NCI-H510A (cell line): Measurements from ENCODE around the gene SH3RF3.
"Not testable (repeated sequence)": the region's sequence is repeated elsewhere in the genome, so short reads cannot be mapped to it uniquely, and the experiment has no call there.

Source experiments
- DNase-seq: peaks from one replicate; lab custom pipeline; 2025; lab: John Stamatoyannopoulos, UW

The SH3RF3 gene

DNA sequence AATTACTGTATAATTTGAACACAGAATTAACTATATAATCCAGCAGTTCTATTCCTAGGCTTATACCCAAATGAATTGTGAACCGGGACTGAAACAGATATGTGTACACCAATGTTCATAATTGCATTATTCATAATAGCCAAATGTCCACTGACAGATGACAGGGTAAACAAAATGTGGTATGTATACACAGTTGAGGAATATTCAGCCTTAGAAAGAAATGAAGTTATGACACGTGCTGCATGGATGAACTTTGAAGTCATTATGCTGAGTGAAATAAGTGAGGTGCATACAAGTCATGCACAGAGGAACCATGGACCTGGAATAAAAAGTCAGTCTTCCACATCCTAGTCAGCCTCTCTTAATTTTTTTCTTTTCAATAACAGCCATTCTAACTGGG is 91.9 kb downstream of the SH3RF3 start:
- DNase-seq: no peak

DNA sequence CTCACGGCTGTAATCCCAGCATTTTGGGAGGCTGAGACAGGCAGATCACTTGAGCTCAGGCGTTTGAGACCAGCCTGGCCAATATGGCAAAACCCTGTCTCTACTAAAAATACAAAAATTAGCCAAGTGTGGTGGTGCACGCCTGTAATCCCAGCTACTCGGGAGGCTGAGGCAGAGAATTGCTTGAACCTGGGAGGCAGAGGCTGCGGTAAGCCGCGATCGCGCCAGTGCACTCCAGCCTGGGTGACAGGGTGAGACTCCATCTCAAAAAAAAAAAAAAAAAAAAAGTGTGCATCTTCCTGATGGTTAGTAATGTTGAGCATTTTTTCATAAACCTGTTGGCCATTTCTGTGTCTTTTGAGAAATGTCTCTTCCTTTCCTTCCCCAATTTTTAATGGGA is 92.3 kb downstream of the SH3RF3 start:
- not testable (repeated sequence) for DNase-seq

DNA sequence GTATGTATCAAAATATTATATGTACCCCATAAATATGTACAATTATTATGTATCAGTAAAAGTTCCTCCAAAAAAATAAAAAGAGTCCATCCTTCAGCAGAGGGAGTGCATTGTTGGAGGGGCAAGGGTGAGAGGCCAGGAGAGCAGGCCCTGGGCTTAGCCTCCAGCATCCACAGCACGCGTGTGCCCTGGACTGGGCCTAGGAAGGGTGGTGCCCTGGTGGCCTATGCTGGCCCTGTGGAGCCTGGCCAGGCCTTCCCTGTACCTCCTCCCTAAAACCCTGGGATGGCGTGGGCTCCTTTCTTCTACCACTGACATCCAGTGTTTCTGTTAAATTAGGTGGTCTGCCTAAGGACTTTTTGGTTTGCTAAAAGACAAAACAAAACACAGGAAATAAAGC is 93.4 kb downstream of the SH3RF3 start:
- DNase-seq: no peak

DNA sequence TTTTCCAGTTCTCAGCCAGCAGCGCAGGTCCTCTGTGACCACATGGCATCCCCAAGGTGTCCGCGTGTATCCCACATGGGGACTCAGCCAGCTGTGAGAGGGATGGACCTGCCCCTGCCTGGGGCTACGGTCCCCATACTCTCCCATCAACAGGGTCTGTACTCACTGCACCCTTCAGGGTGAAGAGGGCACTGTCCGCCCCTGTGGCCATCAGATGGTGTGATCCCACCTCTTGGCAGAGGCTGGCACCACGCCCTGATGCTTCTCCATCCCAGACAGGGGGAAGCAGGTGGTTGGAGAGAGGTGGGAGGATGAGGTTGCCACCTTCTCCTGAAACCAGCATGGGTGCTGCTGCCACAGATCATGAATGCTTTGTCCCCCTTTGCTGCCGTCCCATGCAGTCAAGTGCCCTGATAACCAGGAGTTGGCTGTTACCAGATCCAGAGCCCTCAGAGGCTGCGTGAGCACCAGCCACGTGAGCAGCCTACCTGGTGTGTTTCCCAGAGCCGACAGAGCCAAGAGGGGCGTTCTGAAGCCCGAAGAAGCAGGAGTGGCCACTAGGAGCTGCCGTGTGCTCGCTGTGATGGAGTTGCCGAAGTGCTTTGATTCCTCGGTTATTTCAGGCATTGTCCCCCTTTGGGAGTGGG is 93.9 kb downstream of the SH3RF3 start:
- no peak for DNase-seq

DNA sequence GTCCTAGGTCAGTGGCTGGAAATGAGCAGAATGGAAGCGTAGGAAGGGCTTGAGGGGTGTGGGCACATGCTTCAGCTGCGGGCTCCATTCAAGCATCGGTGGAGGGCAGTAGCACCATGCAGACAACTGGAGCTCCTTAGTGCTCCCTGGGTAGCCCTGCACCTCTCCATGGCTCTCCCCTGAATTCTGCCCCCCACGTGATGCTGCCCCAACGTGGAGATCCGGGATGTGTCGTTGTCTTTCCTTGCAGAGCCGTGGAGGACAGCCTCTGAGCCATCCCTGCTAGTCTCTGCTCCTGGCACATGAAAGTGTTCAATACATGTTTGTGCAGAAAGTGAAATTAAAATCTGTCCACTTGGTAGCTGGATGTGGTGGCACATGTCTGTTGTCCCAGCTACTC is 94.5 kb downstream of the SH3RF3 start:
- no peak for DNase-seq

DNA sequence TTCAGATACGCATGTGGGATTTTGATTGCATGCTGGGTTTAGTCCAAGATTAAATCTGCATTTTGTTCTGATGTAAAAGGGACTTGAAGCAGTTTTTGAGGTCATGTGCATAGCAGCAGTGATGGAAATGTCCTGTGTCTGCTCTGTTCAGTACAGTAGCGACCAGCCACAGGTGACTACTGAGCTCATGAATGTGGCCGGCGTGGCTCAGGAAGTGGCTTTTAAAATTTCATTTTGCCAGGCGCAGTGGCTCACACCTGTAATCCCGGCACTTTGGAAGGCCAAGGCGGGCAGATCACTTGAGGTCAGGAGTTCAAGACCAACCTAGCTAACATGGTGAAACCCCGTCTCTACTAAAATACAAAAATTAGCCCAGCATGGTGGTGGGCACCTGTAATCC is 95.3 kb downstream of the SH3RF3 start:
- DNase-seq: not testable (repeated sequence)

DNA sequence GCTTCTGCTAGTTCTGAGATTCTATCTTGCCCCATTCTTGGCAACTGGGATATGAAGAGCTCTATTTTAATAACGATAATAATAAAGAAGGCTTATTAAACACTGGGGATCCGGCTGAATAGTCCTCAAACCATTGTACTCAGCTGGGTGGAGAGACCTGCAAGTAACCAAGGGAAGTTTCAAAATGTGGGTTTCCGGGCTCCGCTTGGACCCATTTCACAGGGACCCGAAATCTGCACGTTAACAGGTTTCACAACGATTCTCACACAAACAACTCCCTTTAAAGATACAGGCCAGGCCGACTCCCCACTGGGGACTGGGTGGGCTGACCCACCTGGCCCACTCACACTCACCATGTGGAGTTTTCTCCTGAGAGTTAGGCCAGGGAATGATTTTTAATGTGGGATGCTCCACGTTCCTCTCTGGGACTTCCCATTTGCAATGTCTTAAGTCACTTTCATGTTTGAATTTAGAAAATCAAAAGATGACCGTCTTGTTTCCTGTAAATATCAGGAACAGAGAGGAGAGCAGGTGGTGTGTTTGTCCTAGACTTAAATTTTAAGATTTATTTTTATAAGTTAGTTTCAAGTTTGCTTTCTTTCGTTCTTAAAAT is 96.3 kb downstream of the SH3RF3 start:
- no peak for DNase-seq

DNA sequence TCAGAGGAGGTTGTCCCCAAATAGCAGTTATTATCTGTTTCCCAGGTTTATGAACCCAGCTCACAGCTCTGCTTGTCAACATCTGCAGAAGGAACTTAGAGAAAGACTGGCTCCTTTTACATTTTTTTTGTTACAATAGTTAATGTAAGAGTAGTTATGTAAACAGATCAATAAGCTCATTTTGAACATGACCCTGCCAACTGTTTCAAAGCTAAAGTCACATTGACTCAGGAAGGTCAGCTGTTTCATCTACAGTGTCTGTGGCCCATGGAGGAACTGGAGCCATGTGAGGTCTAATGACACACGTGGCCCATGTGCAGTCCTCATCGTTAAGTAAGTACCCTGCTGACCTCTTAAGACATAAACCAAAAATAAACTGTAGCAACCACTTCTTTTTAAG is 97.1 kb downstream of the SH3RF3 start:
- DNase-seq: no peak

DNA sequence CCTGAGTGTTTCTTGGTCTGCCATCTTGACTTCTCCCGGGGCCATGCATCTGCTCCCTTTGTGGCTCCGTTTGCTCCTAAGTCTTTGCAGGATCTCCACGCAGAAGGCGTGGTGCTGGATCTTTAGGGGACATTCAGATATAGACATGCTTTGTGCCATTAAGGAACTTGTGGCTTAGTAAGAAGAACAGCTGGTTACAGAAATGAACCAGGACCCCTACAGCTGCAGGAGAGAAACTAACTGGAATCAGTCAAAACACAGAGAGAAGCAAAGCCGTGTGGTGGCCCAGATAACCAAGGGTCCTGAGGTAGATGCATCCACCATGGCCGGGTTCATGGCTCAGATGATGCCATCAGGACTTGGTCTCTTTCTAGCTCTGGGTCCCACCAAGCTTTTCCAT is 97.6 kb downstream of the SH3RF3 start:
- DNase-seq: no peak

DNA sequence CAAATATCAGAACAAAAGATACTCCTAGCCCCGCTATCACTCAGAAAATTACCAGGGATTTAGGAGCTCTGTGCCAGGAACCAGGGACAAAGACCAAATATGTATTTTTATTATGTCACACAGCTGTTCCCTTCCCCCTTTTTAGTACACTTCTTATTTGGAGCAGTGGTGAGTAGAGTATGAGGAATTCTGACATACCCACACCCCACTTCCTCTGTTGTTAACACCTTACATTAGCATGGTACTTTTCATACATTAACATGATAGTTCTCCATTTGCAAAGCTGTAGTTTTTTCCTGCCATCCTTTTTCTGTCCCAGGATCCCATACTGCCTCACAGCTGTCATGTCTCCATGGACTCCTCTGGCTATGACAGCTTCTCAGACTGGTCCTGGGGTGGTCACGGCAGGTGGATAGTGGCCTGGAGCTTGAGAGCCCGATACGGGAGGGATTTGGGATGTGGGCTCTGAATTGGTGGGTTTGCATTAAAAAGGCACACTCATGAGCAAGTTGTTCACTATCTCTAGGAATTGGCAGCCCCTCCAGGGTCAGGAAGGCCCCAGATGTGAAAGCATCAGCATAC is 100.2 kb downstream of the SH3RF3 start:
- DNase-seq: no peak

DNA sequence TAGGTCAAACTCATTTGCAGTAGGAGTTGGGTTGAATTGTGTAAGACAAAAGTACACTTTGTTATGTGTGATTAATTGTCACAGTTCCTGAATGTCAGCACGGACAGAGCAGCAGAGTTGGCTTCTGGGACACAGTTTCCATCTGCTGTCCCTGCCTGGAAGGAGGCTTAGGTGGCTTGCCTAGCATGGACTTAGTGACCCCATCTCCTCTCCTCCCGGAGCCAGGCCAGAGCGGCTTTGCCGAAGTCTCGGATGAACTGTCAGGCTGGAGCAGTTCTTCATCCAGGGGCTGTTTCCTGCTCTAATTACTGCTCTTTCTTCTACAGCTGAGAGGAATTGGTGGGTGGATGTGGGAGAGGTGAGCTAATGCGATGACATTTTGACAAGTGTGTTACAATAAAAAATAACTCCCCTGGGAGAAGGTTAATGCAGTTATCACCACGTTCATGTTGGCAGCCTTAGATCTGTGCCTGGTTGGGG is 102.0 kb downstream of the SH3RF3 start:
- DNase-seq: no peak

DNA sequence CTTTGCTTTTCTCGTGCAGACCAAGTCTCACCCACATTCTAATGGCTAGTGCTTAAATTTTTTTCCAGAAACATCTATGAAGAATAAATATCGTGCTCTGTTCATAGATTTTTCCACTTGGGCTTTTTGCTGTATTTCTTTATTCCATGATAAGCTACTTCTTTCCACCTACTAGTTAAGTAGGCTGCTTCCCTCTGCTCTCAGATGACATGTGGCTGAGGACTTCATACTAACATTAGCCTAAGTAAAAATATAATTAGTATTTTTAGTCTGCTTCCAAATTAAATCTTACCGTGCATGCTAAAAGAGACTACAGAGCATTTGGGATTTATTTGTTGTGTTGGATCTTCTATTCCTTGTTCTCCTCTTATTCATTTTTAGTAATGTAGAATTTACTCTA is 102.4 kb downstream of the SH3RF3 start:
- DNase-seq: no peak

DNA sequence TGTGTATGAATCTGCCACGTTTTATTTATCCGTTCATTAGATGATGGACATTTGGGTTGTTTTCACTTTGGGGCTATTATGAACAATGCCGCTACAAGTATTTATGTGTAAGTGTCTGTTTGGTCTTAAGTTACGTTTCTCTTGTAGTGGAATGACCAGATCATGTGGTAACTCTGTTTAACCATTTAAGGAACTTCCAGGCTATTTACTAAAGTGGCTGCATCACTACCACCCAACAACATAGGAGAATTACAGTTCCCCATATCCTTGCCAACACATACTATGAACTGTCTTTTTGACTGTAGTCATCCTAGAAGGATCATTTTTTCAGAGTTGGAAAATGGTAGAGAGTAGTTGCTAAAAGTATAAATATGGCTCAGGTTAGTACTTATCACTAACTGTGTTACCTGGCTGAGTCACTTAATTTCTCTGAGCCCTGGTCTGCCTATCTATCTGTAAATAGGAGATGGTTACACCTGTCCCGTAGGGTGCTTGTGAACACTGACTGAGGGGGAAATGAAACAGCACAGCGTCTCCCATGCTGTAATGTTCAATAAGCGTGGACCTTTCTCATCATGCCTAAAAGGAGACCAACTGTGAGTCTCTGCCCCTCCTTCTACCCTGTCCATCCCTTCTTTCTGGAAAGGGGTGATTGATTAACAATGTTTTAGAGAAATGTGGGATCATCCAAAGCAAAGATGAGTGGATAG is 103.1 kb downstream of the SH3RF3 start:
- DNase-seq: no peak

DNA sequence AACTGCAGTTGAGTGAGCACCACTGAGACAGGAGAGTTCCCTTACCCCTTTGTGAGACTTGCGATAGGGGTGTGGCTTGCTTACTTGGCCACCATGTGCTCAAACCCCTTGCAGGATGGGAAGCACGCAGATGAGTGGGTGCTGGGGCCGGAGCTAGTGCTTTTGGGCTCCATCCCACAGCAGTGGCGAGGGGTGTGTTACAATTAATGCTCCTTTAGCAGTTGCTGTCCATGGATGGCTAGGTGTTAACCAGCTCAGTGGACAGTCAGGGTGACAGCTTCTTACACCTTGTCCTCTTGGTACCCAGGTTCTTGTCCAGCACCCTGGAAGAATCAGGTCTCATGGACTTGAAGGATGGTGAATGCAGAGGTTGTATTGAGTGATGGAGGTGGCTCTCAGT is 103.9 kb downstream of the SH3RF3 start:
- no peak for DNase-seq

DNA sequence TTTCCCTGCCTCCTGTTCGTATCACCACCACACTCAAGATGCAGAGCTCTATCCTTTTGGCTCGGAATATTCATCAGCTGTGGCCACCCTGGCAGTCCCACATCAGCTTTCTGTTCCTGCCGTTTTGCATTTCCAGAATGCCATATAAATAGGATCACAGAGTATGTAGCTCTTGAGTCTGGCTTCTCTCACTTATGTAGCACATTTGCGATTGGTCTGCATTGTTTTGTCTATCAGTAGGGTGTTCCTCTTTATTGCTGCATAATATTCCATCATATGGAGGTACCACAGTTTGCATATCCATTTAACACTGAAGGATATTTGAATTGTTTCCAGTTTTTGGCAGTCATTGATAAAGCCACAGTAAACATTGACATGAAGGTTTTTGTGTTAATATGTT is 104.6 kb downstream of the SH3RF3 start:
- no peak for DNase-seq

DNA sequence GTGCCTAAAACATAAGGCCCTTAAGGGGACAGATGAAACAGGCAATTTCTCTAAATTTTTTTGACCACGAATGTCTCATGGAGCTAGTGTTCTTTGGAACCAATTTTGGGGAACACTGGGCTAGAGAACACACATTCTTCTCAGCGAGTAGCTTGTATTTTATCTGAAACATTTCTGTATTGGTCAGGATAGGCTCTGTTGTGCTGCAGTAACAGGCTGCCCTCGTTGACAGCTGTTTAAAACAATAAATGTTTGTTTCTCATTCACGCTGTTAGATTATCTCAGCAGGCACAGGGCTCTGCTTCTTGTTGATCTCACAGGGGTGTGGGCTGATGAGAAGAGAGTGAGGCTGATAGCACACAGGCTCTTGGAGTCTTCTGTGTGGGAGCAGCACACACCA is 105.3 kb downstream of the SH3RF3 start:
- DNase-seq: no peak

DNA sequence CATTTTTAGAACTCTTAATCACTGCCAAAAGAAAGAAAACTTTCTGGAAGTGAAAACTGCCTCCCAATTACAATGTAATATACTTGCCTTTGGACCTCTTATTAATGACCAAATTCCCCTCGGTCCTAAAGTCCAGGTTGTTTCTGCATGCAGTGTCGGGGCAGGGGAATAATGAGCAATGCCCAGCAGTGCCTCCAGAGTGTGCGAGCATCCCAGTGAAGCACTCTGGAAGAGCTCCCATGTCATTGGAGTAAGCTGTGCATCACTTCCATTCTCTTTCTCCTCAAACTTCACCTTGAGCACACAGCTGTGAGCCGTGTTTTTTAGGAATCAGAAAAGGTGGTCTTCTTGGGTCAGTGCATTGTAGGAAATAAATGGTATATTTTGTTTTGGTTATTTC is 107.1 kb downstream of the SH3RF3 start:
- DNase-seq: no peak

DNA sequence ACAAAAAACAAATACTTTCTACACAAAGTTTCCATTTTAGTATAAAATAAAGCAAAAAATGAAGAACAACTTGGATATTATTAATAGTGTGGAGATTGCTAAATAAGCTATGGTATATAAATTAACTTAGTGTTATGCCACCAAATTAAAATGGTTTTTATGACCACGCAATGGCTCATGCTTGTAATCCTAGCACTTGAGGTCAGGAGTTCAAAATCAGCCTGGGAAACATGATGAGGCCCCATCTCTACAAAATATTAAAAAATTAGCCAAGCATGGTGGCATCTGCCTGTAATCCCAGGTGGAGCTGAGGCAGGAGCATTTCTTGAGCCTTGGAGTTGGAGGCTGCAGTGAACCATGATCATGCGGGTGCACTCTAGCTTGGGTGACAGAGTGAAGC is 108.8 kb downstream of the SH3RF3 start:
- DNase-seq: no peak

DNA sequence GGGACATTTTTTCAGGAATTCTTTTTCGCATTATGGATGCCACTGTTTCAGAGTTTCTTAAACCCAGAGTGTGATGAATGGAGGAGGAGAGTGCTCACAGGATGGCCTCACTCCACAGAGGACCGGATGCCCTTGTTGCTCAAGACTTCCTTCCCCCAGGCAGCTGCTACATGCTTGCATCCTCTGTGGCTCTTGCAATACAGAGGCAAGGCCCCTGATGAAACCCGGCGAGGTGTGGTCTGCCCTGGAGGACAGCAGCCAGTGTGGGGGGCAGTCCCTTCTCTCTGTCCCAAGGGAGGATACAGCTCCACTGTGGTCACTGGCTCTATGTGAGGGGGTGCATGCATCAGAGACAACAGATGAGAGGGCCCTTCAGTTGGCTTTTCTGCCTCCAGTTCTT is 109.6 kb downstream of the SH3RF3 start:
- DNase-seq: no peak

DNA sequence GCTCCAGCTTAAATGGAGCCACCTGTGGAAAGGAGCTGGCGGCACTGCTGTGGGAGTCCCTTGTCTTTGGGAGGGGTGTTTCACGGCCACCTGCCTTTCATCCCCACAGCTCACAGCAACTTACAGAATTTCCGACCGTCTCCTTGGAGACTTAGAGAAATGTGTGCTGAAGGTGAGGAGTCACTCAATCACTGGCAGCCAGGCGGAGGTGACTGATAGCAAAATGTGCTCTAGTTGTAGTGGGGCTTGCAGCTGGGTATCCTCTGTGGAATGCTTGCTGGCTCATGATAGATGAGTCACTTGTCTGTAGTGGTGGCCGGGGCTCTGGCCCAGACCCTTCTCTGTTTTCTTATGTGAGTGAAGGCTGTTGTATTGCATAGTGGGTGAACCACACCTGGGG is 110.7 kb downstream of the SH3RF3 start:
- no peak for DNase-seq

DNA sequence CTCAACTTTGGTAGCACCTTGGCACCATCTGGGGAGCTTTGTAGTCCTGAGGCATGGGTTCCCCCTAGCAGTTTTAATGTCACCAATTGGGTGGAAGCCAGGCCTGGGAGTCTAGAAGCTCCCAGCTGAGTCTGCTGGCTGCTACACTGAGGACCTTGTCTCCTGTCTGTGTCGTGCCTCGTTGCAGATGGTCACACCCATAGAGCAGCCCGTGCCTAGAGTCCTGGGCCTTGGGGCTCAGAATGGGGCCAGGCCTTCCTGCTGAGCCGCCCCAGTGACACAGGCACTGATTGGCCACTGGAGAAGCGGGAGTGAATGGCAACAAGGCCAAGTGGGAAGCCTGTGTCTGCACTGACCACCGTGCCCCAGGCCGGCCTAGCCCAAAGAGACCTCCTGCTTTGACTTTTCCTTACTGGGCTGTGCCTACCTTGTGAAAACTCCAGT is 113.2 kb downstream of the SH3RF3 start:
- no peak for DNase-seq

DNA sequence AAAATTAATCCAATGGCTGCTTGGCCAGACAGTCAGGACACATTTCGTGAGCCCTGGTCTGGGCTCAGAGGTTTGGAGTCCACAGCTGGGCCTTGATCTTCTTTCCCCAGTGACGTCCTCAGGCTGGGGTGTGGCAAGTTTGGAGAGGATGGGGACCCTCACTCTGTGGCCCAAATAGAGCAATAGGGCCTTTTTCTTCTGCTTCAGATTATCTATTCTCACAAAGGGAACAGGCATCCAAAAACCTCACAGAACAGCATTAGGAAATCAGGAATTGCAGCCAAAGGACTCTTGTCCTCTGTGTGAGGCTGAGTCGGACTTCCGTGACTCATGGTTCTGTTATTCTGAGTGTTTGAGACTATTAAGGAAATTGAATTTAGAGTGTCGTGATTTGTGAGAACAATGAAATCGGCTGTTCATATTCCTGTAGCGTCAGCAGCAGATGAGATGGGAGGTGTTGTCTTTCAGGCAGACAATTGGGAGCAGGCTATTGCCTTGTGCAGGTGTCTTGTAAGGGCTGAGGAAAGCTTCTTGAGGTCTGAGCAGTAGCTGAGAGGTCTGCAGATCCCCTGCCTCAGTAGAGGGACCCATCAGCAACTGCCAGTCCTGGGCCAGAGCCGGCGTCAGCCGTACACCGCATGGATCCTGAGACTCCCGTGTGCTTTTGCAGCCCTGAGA is 113.8 kb downstream of the SH3RF3 start:
- no peak for DNase-seq
